Activated CD8-positive, alpha-beta T cell treated with anti-CD3 and anti-CD28 coated beads for 36 hours (primary cell): Measurements from ENCODE around the gene AHCYL1. TPM values are rescaled to one million over a fixed set of nuclear protein-coding genes. Genes with fewer than 3 reads are reported as not detected.

Experiments used
- ATAC-seq: fragments of 200-7000 bp; cut with Tn5 transposase; one replicate; pipeline ENCODE4 v1.10.0; 2021; ENCODE audit warnings: mild to moderate bottlenecking, moderate library complexity
- CTCF ChIA-PET: fragments of 350-600 bp; sonication (Branson Sonifier 250); formaldehyde crosslinking; loops from one replicate; lab custom pipeline; 2021; ENCODE audit warnings: antibody characterized with exemption; lab: Charles Lee
- POLR2A ChIA-PET: fragments of 350-600 bp; sonication (Branson Sonifier 250); formaldehyde crosslinking; loops from one replicate; lab custom pipeline; 2021; ENCODE audit warnings: antibody characterized with exemption; lab: Charles Lee
- DNase-seq: peaks from one replicate; pipeline ENCODE4 v3.0.0-alpha.2; 2020
- H3K27ac Mint-ChIP-seq: one replicate; pipeline ENCODE4 v1.8.0; 2021; ENCODE audit warnings: mild to moderate bottlenecking, mixed read lengths
- H3K27me3 Mint-ChIP-seq: one replicate; pipeline ENCODE4 v1.8.0; 2021; ENCODE audit warnings: mixed read lengths
- H3K36me3 Mint-ChIP-seq: one replicate; pipeline ENCODE4 v1.8.0; 2021; ENCODE audit warnings: low read depth, mixed read lengths
- H3K4me1 Mint-ChIP-seq: one replicate; pipeline ENCODE4 v1.8.0; 2021; ENCODE audit warnings: low read depth, mixed read lengths
- H3K4me3 Mint-ChIP-seq: one replicate; pipeline ENCODE4 v1.8.0; 2021; ENCODE audit warnings: mild to moderate bottlenecking, moderate library complexity, mixed read lengths
- H3K9me3 Mint-ChIP-seq: one replicate; pipeline ENCODE4 v1.8.0; 2021; ENCODE audit warnings: mixed read lengths
- CTCF ChIP-seq: fragments of 200-600 bp; IDR thresholded peaks from one replicate; pipeline ENCODE4 v1.8.0; 2022; ENCODE audit warnings: antibody characterized with exemption, mild to moderate bottlenecking
- intact Hi-C: fragments of 100-400 bp; cut with micrococcal nuclease; formaldehyde crosslinking; loops from one replicate; pipeline ENCODE4 v1.10.0; 2022
- total RNA-seq, 2 experiments: library from RNA; stranded (reverse); gene quantifications; one replicate each; pipeline ENCODE4 v1.2.3, GENCODE V29; 2021

AHCYL1 gene
- total RNA-seq, 2 experiments from 2014 or later, result 77.8 to 79.1 TPM

- Mint-ChIP-seq H3K4me3 (no peak overlapping the region), H3K9me3 (peaks cover 6% of the 10 kb centered on the region), H3K27me3 (no peaks in the 10 kb centered on the region), H3K36me3 (no peaks in the 10 kb centered on the region), H3K4me1 (peaks cover 5% of the 10 kb centered on the region), H3K27ac (no peak overlapping the region)
- no peak for ATAC-seq
- no peak for DNase-seq
- POLR2A ChIA-PET, result interaction anchor here (0.8 kb wide), 2 partner anchors 36 to 61 kb away, joined by 3 read pairs; no protein-coding TSS in a partner anchor
- intact Hi-C loops, result no loop called here
- CTCF ChIA-PET, result interaction anchor here (0.7 to 1.1 kb wide), 2 partner anchors 30 to 152 kb away, joined by 3 read pairs; no protein-coding TSS in a partner anchor
- no peak for TF ChIP-seq CTCF
Measured at GRCh38 chr1:109942434-109942833, 42.1 kb upstream of the AHCYL1 start.

GRCh38 chr1:109944541-109944940, 40.0 kb upstream of the AHCYL1 start:
- H3K4me3 Mint-ChIP-seq, result no peak overlapping the region
- ChIA-PET POLR2A (interaction anchor here (0.8 kb wide), 1 partner anchor 37 kb away, joined by 3 read pairs; no protein-coding TSS in a partner anchor), CTCF (interaction anchor here (0.7 to 2.0 kb wide), 3 partner anchors 14 to 40 kb away, joined by 3 to 5 read pairs (median 3); partner anchors contain the start of gene AHCYL1)
- peaks cover 10% of the 10 kb centered on the region for H3K4me1 Mint-ChIP-seq
- no peaks in the 10 kb centered on the region for H3K27me3 Mint-ChIP-seq
- H3K27ac Mint-ChIP-seq, result no peak overlapping the region
- intact Hi-C loops, result no loop called here
- H3K36me3 Mint-ChIP-seq, result no peaks in the 10 kb centered on the region
- no peak for ATAC-seq
- TF ChIP-seq CTCF, result no peak
- no peaks in the 10 kb centered on the region for H3K9me3 Mint-ChIP-seq
- no peak for DNase-seq

GRCh38 chr1:109946511-109946910, 38.1 kb upstream of the AHCYL1 start:
- Mint-ChIP-seq H3K36me3 (no peaks in the 10 kb centered on the region), H3K9me3 (no peaks in the 10 kb centered on the region), H3K4me3 (no peak overlapping the region), H3K27me3 (no peaks in the 10 kb centered on the region), H3K27ac (no peak overlapping the region), H3K4me1 (peaks cover 10% of the 10 kb centered on the region)
- ChIA-PET POLR2A (no interaction called here), CTCF (interaction anchor here (5.5 kb wide), 1 partner anchor 38 kb away, joined by 24 read pairs; the partner anchor contains the start of gene AHCYL1)
- intact Hi-C loops, result no loop called here
- no peak for DNase-seq
- no peak for ATAC-seq
- TF ChIP-seq CTCF, result no peak

- Mint-ChIP-seq H3K9me3 (no peaks in the 10 kb centered on the region), H3K4me1 (peaks cover 10% of the 10 kb centered on the region), H3K27me3 (no peaks in the 10 kb centered on the region), H3K4me3 (no peak overlapping the region), H3K27ac (no peak overlapping the region), H3K36me3 (no peaks in the 10 kb centered on the region)
- POLR2A ChIA-PET, result interaction anchor here (0.6 kb wide), 1 partner anchor 23 kb away, joined by 3 read pairs; no protein-coding TSS in a partner anchor
- ATAC-seq, result no peak
- intact Hi-C loops, result no loop called here
- CTCF ChIA-PET, result interaction anchor here (0.7 to 5.5 kb wide), 2 partner anchors 36 to 82 kb away, joined by 3 to 24 read pairs; partner anchors contain the start of gene AHCYL1
- no peak for TF ChIP-seq CTCF
- no peak for DNase-seq
Measured at GRCh38 chr1:109947582-109948284, 36.8 kb upstream of the AHCYL1 start.

GRCh38 chr1:109948285-109948630, 36.3 kb upstream of the AHCYL1 start:
- Mint-ChIP-seq H3K27ac (no peak overlapping the region), H3K36me3 (no peaks in the 10 kb centered on the region), H3K4me3 (no peak overlapping the region), H3K9me3 (no peaks in the 10 kb centered on the region), H3K4me1 (peaks cover 10% of the 10 kb centered on the region), H3K27me3 (no peaks in the 10 kb centered on the region)
- DNase-seq, result no peak
- ChIA-PET POLR2A (interaction anchor here (0.6 to 0.8 kb wide), 2 partner anchors 45 to 91 kb away, joined by 3 read pairs; no protein-coding TSS in a partner anchor), CTCF (interaction anchor here (5.5 kb wide), 1 partner anchor 36 kb away, joined by 24 read pairs; the partner anchor contains the start of gene AHCYL1)
- no peak for TF ChIP-seq CTCF
- intact Hi-C loops, result no loop called here
- no peak for ATAC-seq
